ENCODE measurements around the gene MUC20.
A peak's percentile ranks its signal among the peaks of the same experiment; 100 is the strongest.
"Not testable (repeated sequence)": the region's sequence is repeated elsewhere in the genome, so short reads cannot be mapped to it uniquely, and the experiment has no call there.

The MUC20 gene

DNA sequence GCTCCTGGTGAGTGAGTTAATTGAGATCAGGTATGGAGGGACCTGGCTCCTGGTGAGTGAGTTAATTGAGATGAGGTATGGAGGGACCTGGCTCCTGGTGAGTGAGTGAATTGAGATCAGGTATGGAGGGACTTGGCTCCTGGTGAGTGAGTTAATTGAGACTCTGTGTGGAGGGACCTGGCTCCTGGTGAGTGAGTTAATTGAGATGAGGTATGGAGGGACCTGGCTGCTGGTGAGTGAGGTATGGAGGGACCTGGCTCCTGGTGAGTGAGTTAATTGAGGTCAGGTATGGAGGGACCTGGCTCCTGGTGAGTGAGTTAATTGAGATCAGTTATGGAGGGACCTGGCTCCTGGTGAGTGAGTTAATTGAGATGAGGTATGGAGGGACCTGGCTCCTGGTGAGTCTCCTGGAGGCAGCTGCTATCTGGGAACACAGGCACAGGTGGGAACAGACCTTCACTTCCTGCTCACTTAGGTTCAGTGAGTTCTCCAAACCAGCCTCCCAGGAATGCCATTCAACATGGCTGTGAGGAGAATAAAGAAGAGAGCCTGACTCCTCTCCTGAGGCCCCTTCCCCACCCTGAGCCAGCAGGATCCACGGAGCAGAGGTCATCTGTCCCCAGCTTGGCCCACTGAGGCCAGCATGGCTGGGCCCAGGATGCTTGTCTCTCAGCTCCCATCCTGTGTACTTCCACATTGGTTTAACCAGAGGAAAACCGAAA, 9.5 kb upstream of the MUC20 start:
- DNase-seq (ENCODE audit: low read depth in 2 of 2): not testable (repeated sequence)

DNA sequence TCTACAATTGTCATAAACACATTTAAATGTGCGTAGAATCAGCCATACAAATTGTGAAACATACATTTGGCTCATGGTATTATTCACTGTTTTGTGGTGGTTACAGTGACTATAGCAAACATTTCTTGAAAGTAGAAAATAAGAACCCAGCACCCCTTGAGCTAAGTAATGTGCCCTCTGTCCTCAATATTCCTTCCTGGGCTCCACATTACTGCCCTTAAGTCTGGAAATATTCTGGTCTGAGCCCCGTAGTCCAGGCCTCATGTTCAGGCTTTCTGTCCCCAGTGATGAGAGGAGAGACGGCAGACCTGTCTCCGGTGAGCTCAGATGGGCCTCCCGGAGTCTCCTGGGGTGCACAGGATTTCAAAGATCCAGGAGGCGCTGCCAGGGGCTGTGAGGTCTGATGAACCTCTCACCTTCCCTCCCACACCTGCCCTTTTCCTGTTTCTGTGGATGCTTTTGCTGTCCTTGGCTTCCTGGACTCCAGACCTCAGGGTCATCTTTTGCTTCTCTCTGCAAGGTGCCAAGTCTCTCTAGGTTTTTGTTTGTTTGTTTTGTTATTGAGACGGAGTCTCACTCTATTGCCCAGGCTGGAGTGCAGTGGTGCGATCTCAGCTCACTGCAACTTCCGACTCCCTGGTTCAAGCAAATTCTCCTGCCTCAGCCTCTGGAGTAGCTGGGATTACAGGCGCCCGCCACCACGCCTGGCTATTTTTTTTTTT, 8.8 kb upstream of the MUC20 start:
- DNase-seq (ENCODE audit: low read depth in 2 of 2): no peak

DNA sequence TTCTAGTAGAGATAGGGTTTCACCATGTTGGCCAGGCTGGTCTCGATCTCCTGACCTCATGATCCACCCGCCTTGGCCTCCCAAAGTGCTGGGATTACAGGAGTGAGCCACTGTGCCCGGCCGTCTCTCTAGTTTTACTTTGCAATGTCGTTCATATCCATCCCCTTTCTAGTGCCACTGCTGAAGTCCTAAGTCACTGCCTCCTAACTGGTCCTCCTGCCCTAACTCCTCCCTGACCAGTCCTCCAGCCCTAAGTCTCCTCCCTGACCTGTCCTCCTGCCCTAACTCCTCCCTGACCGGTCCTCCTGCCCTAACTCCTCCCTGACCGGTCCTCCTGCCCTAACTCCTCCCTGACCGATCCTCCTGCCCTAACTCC, 8.3 kb upstream of the MUC20 start:
- not testable (repeated sequence) for DNase-seq (ENCODE audit: low read depth in 2 of 2)

DNA sequence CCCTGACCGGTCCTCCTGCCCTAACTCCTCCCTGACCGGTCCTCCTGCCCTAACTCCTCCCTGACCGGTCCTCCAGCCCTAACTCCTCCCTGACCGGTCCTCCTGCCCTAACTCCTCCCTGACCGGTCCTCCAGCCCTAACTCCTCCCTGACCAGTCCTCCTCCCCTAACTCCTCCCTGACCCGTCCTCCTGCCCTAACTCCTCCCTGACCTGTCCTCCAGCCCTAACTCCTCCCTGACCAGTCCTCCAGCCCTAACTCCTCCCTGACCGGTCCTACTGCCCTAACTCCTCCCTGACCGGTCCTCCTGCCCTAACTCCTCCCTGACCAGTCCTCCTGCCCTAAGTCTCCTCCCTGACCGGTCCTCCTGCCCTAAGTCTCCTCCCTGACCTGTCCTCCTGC, 7.6 kb upstream of the MUC20 start:
- DNase-seq (ENCODE audit: low read depth in 2 of 2): not testable (repeated sequence)

DNA sequence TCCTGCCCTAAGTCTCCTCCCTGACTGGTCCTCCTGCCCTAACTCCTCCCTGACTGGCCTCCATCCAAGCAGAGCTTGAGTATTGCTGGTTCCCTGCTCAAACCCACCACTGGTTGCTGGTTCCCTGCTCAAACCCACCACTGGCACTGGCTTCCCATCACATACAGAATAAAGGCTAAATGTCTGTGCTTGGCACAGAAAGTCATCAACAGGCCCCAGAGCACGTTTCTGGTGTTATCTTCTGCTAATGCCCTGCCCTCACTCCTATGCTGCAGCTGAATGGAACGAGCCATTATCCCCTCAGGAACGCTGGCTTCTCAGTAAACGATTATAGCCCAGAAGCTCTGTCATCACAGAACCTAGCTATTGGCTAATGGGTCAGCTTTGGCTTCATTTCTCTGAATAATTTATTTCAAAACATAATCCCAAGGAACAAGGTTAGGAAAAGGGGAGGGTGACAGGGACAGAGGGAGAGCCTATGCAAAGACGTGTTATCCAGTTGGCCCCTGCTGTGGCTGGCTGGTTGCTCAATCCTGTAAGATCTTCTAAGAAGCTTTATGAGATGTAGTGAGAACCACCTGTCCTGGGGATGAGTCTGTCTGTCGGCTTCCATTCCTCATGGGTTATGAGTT, 6.3 kb upstream of the MUC20 start:
- DNase-seq (ENCODE audit: low read depth in 2 of 2): no peak

DNA sequence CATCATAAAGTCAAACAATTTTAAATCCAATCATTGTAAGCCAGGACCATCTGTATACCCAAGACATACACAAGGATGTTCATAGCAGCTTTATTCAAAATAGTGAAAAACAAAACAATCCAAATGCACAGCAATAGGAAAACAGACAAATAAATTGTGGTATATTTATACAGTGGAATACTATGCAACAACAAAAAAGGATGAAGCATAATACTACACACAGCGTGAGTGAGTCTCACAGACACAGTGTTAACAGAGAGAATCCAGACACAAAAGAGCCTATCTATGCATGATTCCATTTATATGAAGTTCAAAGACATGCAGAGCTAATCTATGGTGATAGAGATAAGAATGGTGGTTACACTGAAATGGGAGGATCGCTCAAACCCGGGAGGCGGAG, 5.6 kb upstream of the MUC20 start:
- no peak for DNase-seq (ENCODE audit: low read depth in 2 of 2)

DNA sequence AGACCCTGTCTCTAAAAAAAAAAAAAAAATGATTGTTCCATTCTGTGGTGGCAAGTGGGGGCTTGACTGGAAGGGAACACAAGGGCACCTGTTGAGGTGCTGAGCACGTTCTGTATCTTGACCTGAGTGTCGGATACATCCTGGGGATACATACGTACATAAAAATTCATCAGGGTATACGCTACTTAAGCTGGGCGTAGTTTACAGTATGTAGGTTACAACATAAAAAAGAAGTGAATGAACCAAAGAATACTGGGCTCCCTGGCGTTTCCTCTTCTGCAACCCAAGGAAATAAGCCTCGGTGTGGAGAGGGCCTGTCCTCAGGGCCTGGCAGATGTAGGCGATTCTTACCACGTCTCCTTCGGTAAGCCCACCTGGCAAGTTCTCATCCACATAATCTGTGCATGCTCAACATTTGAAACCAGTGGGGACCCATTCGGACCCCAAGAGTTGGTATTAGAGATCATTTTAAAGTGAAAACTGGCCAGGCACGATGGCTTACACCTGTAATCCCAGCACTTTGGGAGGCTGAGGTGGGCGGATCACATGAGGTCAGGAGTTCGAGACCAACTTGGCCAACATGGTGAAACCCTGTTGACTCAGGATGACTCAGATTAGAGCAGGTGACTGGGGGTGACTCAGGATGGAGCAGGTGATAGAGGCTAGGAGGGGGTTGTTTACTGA, 5.1 kb upstream of the MUC20 start:
- peak; percentile 6 to 53 for DNase-seq (ENCODE audit: low read depth in 2 of 2)

DNA sequence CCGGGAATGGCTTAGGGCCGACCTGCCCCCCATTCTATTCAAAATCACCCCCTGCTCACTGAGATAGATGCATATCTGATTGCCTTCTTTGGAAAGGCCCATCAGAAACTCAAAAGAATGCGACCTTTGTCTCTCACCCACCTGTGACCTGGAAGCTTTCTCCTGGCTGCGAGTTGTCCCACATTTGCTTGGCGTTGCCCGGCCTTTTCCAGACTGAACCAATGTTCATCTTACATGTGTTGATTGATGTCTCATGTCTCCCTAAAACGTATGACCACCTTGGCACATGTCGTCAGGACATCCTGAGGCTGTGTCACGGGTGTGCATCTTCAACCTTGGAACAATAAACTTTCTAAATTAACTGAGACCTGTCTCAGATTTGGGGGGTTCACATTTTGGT, 3.4 kb upstream of the MUC20 start:
- no peak for DNase-seq (ENCODE audit: low read depth in 2 of 2)

DNA sequence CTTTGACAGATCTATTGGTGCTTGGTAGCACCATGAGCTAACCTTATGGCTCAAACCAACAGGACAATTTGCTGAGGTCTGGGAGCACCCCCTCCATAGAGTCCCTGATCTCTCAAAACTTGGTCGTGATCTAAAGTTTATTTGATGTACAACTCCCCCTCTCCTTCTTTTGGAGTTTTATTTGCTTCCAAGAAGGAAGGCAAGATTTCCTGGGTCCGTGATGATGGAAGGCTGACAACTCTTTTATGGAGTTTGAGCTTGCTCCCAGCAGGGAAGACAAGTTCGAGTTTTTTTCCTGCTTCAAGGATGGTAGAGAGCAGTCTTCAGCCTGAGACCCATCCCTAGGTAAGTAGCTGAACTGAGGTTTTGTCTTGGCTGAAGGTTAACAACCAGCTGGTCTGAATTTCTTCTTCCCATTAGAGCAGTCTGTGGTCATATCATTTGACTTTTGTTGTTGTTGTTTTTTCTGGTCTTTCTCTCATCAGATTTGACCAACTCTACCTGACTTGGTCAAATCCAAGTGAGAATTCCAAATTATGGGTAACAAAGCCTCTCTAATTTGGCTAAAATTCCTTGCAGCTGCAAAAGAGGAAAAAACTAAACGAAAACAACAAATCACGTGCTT, 2.8 kb upstream of the MUC20 start:
- no peak for DNase-seq (ENCODE audit: low read depth in 2 of 2)

DNA sequence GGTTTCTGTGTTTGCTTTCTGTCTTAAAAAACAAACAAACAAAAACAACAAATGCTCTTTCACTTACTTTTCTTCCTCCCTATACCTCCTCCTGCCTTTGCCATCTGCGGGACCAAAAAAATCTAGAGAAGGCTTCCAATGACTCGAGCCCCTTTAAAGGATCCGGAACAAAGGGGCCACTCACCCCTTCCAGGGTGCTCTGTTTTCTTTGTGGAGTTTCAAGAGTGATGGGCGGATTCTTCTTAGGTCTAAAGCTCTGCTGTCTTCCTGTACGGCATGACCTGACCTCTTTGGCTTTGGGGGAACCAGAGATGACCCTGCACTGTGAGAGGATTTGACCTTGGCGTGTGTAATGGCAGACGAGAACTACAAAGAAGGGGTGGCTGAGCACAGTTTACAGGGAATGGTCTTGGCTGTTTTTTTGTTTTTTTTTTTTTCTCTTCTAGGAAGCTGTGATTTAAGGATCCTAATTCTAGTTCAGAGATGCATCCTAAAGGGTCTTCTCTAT, 2.2 kb upstream of the MUC20 start:
- no peak for DNase-seq (ENCODE audit: low read depth in 2 of 2)

DNA sequence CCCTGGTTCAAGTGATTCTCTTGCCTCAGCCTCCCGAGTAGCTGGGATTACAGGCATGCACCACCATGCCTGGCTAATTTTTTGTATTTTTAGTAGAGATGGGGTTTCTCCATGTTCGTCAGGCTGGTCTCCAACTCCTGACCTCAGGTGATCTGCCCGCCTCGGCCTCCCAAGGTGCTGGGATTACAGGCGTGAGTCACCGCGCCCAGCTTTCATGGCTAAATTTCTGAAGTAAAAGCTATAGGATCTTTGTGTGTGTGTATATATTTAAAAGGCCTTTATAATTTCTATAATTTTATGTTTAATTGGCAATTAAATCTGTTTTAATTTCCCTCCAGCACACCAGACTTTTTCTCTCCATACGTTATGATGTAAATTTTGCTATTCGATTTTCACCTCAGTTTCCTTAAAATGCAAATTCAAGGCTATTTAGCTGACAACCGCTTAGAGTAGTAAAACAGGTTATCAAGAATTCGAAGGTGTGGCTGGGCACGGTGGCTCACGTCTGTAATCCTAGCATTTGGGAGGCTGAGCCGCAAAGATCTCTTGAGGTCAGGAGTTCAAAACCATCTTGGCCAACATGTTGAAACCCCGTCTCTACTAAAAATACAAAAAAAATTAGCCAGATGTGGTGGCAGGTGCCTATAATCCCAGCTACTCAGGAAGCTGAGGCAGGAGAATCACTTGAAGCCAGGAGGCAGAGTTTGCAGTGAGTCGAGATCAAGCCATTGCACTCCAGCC, 1.1 kb upstream of the MUC20 start:
- not testable (repeated sequence) for DNase-seq (ENCODE audit: low read depth in 2 of 2)

DNA sequence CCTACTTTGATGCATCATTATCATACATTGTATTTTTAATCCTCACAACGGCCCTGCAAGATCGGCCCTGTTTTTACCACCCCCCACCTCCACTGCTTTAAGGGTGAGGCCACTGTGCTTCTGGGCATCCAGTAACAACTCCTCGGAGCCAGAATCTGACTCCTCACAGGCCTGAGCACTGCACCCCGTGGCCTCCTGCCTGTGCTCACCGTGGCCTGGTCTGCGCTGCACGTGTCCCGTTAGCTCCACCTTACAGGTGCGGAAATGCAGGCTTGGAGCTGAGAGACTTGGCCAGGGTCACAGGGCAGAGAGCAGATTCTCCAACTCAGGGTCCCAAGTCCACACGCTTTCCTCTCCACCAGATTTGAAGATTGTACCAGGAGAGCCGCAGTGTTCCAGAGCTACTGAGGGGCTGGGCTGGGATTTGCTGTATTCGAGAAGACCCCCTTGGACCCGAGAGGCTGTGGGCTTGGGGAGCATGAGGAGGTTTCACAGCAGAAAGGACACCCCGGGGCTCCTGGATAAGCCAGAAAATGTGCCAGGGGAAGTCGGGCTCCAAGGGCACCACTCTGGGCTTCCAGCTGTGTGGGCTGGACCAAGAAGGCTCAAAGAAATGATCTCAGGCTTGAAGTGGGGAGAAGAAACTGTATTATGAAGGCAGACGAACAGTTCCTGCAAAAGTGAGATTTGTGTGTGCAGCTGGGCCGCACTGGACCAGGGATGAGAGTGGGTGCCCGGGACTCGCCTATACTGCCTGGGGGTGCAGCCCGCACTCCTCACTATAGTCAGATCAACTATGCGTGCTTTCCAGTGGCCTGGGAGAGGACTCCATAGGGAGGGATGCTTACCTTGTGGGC, 1.6 kb downstream of the MUC20 start:
- not testable (repeated sequence) for DNase-seq (ENCODE audit: low read depth in 2 of 2)

DNA sequence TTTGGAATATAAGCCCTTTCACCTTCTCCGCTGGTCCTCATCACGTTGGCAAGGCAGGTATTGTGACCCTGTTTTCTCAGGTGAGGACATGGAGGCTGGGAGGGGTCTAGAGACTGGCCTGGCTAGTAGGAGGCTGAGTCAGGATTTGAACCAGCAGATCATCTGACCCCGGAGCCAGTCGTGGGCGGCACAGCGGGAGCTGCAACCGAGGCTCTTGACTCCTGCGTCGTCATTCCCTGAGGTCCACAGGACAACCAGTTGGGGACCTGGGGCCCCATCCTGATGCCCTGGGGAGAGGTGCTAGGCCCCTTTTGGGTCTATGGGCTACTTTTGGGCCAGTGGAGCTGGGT, 2.2 kb downstream of the MUC20 start:
- not testable (repeated sequence) for DNase-seq (ENCODE audit: low read depth in 2 of 2)

DNA sequence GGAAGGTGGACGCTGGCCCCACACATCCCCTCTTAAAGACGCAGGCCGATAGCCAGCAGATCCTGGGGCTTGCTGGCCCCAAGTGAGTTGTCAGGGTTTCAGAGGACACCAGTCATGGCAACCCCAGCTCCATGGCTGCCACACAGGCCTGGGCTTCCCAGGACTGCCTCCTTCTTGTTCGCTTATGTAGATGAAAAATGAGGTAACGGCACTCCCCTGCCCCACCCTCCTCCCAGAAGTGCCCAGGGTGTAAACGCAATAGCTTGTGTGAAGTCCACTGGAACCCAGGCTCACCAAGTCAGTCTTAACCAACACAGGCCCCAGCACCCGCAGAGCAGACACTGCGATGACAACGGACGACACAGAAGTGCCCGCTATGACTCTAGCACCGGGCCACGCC, 3.6 kb downstream of the MUC20 start:
- DNase-seq (ENCODE audit: low read depth in 2 of 2): not testable (repeated sequence)

DNA sequence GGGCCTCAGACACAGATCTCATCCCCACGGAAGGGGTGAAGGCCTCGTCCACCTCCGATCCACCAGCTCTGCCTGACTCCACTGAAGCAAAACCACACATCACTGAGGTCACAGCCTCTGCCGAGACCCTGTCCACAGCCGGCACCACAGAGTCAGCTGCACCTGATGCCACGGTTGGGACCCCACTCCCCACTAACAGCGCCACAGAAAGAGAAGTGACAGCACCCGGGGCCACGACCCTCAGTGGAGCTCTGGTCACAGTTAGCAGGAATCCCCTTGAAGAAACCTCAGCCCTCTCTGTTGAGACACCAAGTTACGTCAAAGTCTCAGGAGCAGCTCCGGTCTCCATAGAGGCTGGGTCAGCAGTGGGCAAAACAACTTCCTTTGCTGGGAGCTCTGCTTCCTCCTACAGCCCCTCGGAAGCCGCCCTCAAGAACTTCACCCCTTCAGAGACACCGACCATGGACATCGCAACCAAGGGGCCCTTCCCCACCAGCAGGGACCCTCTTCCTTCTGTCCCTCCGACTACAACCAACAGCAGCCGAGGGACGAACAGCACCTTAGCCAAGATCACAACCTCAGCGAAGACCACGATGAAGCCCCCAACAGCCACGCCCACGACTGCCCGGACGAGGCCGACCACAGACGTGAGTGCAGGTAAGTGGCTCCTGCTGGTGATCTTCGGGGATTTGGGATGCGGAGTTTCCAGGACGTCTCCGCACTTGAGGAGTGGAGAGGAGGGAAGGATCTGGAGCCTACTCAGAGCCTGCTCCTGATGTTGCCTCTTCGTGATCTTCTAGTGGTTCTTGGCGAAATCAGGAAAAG, 5.3 kb downstream of the MUC20 start:
- not testable (repeated sequence) for DNase-seq (ENCODE audit: low read depth in 2 of 2)

DNA sequence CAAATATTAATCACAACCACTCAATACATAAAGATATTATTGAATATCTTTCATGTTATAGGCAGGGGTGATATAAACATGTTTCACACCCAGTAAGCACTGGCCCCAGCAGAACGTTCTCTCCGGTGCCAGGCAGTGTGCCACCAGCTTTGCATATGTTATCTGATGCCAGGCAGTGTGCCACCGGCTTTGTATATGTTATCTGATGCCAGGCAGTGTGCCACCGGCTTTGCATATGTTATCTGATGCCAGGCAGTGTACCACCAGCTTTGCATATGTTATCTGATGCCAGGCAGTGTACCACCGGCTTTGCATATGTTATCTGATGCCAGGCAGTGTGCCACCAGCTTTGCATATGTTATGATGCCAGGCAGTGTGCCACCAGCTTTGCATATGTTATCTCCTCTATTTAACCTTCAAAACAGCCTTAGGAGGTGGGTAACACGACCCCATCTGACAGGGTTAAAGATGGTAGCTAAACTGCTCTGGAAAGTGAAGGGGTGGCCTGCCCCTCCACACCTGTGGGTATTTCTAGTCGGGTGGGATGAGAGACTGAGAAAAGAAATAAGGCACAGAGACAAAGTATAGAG, 6.9 kb downstream of the MUC20 start:
- DNase-seq (ENCODE audit: low read depth in 2 of 2): no peak

DNA sequence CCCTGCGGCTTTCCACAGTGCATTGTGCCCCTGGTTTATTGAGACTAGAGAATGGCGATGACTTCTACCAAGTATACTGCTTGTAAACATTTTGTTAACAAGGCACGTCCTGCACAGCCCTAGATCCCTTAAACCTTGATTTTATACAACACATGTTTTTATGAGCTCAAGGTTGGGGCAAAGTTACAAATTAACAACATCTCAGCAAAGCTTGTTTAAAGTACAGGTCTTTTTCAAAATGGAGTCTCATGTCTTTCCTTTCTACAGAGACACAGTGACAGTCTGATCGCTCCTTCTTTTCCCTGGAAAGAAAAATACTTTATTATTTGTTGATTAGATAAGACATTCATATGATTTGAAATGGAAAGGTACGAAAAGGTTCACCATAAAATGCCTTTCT, 8.0 kb downstream of the MUC20 start:
- not testable (repeated sequence) for DNase-seq (ENCODE audit: low read depth in 2 of 2)

DNA sequence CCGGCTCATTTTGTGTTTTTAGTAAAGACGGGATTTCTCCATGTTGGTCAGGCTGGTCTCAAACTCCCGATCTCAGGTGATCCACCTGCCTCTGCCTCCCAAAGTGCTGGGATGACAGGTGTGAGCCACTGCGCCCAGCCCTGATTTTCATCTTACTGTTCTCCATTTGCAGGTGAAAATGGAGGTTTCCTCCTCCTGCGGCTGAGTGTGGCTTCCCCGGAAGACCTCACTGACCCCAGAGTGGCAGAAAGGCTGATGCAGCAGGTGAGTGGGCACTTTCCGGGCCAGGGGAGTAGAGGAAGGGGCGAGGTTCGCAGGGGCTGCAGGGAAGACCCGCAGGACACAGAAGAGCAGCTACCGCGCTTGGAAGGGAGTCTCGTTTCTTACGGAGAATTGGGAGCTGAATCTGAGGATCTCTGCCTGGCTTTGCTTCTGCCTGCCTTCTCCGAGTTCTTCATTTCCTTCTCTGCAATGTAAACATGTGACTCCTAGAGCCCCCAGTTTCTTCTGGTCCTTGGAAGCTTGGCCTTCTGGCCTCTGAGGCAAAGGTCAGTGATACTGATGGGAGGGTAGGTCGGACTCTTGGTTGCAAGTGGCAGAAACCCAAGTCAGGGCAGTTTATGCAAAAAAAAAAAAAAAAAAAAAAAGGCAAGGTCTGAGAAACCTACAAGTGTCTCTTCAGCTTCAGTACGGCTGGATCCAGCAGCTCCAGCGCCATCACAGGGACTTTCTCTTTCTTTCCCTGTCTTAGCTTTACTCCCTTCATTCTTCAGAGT, 8.9 kb downstream of the MUC20 start:
- DNase-seq (ENCODE audit: low read depth in 2 of 2): no peak
